Activated CD4-positive, alpha-beta T cell treated with anti-CD3 and anti-CD28 coated beads, Interleukin-2, amount 10 ng/mL, durations not matched to agents 7 days and 5 days (primary cell): ENCODE data around the gene GNAQ. TPM values are rescaled to one million over a fixed set of nuclear protein-coding genes. Genes with fewer than 3 reads are reported as not detected.
"Not testable (repeated sequence)": the region's sequence is repeated elsewhere in the genome, so short reads cannot be mapped to it uniquely, and the experiment has no call there.

ENCODE experiments used
- CTCF ChIA-PET: fragments of 350-600 bp; sonication (Branson Sonifier 250); formaldehyde crosslinking; loops from one replicate; lab custom pipeline; 2021; ENCODE audit warnings: antibody characterized with exemption; lab: Charles Lee
- POLR2A ChIA-PET: fragments of 350-600 bp; sonication (Branson Sonifier 250); formaldehyde crosslinking; loops from one replicate; lab custom pipeline; 2021; ENCODE audit warnings: antibody characterized with exemption; lab: Charles Lee
- DNase-seq: peaks from one replicate; pipeline ENCODE4 v3.0.0-alpha.2; 2020
- H3K27ac Mint-ChIP-seq: one replicate; pipeline ENCODE4 v1.8.0; 2021; ENCODE audit warnings: mild to moderate bottlenecking, moderate library complexity, mixed read lengths
- H3K27me3 Mint-ChIP-seq: one replicate; pipeline ENCODE4 v1.8.0; 2021; ENCODE audit warnings: mixed read lengths
- H3K36me3 Mint-ChIP-seq: one replicate; pipeline ENCODE4 v1.8.0; 2021; ENCODE audit warnings: low read depth, mixed read lengths
- H3K4me1 Mint-ChIP-seq: one replicate; pipeline ENCODE4 v1.8.0; 2021; ENCODE audit warnings: mixed read lengths
- H3K4me3 Mint-ChIP-seq: one replicate; pipeline ENCODE4 v1.8.0; 2021; ENCODE audit warnings: mild to moderate bottlenecking, moderate library complexity, mixed read lengths
- H3K9me3 Mint-ChIP-seq: one replicate; pipeline ENCODE4 v1.8.0; 2021; ENCODE audit warnings: mixed read lengths
- total RNA-seq, 2 experiments: library from RNA; stranded (reverse); gene quantifications; one replicate each; pipeline ENCODE4 v1.2.3, GENCODE V29; 2021

Gene GNAQ
- total RNA-seq, 2 experiments from 2014 or later, result 28.1 to 31.8 TPM

- Mint-ChIP-seq H3K9me3 (peaks cover 21% of the 10 kb centered on the region), H3K27me3 (no peaks in the 10 kb centered on the region), H3K36me3 (peaks cover 40% of the 10 kb centered on the region), H3K4me3 (no peak overlapping the region), H3K27ac (no peak overlapping the region), H3K4me1 (peaks cover 7% of the 10 kb centered on the region)
- POLR2A ChIA-PET, result no interaction called here
- CTCF ChIA-PET, result interaction anchor here (0.7 to 1.7 kb wide), 4 partner anchors 9 to 24 kb away, joined by 3 to 5 read pairs (median 4); no protein-coding TSS in a partner anchor
- no peak for DNase-seq
Observed at GRCh38 chr9:77865385-77866047, 166.1 kb downstream of the GNAQ start.

DNA sequence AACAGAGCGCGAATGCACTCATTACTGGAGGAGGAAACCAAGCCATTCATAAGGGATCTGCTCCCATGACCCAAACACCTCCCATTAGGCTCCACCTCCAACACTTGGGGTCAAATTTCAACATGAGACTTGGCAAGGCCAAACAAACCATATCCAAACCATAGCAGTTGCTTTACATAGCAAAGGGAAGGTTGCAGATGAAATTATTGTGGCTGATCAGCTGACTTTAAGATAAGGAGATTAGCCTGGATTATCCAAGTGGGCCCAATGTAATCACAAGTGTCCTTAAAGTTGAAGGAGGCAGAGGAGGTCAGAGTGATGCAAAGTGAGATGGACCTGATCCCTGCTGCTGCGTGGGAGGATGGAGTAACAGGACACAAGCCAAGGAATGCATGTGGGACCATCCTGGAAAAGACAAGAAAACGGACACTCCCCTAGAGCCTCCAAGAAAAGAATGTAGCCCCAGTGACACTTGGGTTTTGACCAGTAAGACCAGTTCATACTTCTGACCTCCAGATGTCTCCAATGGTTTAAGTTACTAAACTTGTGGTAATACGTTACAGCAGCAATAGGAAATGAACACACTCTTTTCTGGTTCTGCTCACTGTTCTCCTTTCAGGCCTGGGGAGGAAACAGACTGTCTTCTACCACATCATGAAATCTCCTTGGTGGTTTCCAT is 167.3 kb downstream of the GNAQ start:
- H3K4me3 Mint-ChIP-seq, result no peak overlapping the region
- CTCF ChIA-PET, result interaction anchor here (0.7 to 1.7 kb wide), 2 partner anchors 7 to 23 kb away, joined by 3 to 5 read pairs; no protein-coding TSS in a partner anchor
- peaks cover 21% of the 10 kb centered on the region for H3K9me3 Mint-ChIP-seq
- no peaks in the 10 kb centered on the region for H3K27me3 Mint-ChIP-seq
- peaks cover 7% of the 10 kb centered on the region for H3K4me1 Mint-ChIP-seq
- POLR2A ChIA-PET, result no interaction called here
- H3K27ac Mint-ChIP-seq, result no peak overlapping the region
- H3K36me3 Mint-ChIP-seq, result peaks cover 40% of the 10 kb centered on the region
- no peak for DNase-seq

- H3K4me3 Mint-ChIP-seq, H3K27ac Mint-ChIP-seq, POLR2A ChIA-PET, H3K4me1 Mint-ChIP-seq, H3K27me3 Mint-ChIP-seq, DNase-seq, CTCF ChIA-PET: not testable (repeated sequence)
- H3K36me3 Mint-ChIP-seq, result peaks cover 43% of the 10 kb centered on the region
- peaks cover 21% of the 10 kb centered on the region for H3K9me3 Mint-ChIP-seq
Observed at GRCh38 chr9:77863638-77864037, 168.0 kb downstream of the GNAQ start.

DNA sequence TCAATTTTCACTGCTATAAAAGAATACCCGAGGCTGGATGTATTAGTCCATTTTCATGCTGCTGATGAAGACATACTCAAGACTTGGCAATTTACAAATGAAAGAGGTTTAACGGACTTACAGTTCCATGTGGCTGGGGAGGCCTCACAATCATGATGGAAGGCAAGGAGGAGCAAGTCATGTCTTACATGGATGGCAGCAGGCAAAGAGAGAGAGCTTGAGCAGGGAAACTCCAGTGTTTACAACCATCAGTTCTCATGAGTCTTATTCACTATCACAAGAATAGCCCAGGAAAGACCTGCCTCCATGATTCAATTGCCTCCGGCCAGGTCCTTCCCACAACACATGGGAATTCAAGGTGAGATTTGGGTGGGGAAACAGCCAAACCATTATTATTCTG is 170.7 kb downstream of the GNAQ start:
- H3K27me3 Mint-ChIP-seq, POLR2A ChIA-PET, H3K27ac Mint-ChIP-seq, H3K4me3 Mint-ChIP-seq, H3K4me1 Mint-ChIP-seq, DNase-seq: not testable (repeated sequence)
- Mint-ChIP-seq H3K9me3 (peaks cover 21% of the 10 kb centered on the region), H3K36me3 (peaks cover 43% of the 10 kb centered on the region)
- CTCF ChIA-PET, result interaction anchor here (0.9 kb wide), 1 partner anchor 31 kb away, joined by 3 read pairs; no protein-coding TSS in a partner anchor

GRCh38 chr9:77857513-77858259 is 173.9 kb downstream of the GNAQ start:
- ChIA-PET POLR2A (no interaction called here), CTCF (interaction anchor here (1.0 to 1.2 kb wide), 2 partner anchors 8 kb away, joined by 3 to 5 read pairs; no protein-coding TSS in a partner anchor)
- no peaks in the 10 kb centered on the region for H3K27me3 Mint-ChIP-seq
- H3K9me3 Mint-ChIP-seq, result peaks cover 5% of the 10 kb centered on the region
- H3K36me3 Mint-ChIP-seq, result peaks cover 14% of the 10 kb centered on the region
- DNase-seq, result no peak
- no peak overlapping the region for H3K4me3 Mint-ChIP-seq
- peaks cover 9% of the 10 kb centered on the region for H3K4me1 Mint-ChIP-seq
- no peak overlapping the region for H3K27ac Mint-ChIP-seq

DNA sequence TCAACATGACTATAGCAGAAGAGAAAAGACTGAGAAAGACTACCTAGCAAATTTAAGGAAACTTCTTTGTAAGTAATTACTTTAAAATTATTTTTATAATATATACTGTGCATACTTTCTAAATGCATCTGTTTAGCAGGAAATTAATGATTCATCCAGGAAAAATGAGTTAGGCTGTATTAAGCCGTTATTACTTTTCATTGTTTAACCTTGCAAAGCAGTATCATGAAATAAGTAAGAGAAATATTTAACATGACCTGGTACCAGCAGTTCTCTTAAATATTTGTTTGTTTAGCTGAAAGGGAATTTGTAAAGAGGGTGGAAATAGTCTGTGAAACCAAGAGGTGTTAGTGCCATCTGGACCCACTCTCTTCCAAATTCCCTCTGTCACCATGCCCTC is 175.0 kb downstream of the GNAQ start:
- DNase-seq, result no peak
- CTCF ChIA-PET, result interaction anchor here (1.0 to 1.2 kb wide), 2 partner anchors 9 to 71 kb away, joined by 3 to 5 read pairs; no protein-coding TSS in a partner anchor
- Mint-ChIP-seq H3K4me3 (no peak overlapping the region), H3K27me3 (no peaks in the 10 kb centered on the region), H3K36me3 (peaks cover 10% of the 10 kb centered on the region), H3K4me1 (peaks cover 9% of the 10 kb centered on the region), H3K27ac (no peak overlapping the region), H3K9me3 (peaks cover 5% of the 10 kb centered on the region)
- POLR2A ChIA-PET, result no interaction called here

DNA sequence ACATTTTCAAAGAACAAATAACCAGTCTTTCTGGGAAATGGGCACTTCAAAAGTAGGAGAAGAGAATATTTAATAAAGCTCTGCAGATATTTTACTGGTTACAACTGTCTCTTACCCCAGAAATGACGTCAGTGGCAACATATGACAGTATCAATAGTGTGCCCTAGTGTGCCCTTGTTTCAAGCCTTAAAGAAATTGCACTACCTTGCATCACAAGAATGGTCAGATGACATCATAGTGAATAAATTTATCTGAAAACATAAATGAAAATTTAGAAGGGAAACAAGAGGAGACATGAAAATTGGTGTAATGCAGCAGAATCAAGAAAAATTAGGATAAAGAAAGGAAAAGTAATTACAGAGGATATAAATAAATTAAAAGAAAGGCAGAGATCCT is 176.7 kb downstream of the GNAQ start:
- ChIA-PET POLR2A (no interaction called here), CTCF (interaction anchor here (1.1 kb wide), 1 partner anchor 10 kb away, joined by 3 read pairs; no protein-coding TSS in a partner anchor)
- no peak for DNase-seq
- no peaks in the 10 kb centered on the region for H3K9me3 Mint-ChIP-seq
- no peak overlapping the region for H3K27ac Mint-ChIP-seq
- H3K4me3 Mint-ChIP-seq, result no peak overlapping the region
- no peaks in the 10 kb centered on the region for H3K27me3 Mint-ChIP-seq
- peaks cover 9% of the 10 kb centered on the region for H3K4me1 Mint-ChIP-seq
- peaks cover 3% of the 10 kb centered on the region for H3K36me3 Mint-ChIP-seq

DNA sequence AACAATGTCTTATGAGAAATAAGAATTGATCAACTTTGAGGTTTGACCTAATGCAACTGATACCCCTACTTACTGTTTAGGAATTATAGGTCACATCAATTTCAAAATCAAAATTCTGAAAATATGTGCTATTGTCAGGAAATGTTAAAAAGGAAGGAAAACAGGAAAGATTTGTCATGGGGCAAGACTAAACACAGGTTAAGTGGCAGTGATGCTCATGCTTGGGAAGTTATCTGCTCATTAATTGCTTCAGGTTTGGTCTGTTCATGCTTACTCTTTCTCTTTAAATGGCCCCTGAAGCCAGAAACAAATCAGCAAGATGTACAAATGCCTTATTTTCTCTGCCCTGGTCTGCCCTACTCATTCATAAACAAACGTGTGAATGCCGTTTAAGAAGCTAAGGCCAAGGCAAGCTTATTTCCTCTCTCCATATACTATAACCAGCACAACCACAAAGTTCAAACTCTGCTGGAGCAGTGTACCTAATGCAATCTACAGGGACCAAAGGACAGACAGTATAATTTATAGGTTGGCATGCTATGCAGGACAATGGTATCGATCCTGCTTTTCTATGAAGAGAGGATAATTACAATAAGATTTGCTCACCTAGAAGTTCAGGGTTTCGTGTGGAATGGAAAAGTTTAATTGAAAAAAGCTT is 177.2 kb downstream of the GNAQ start:
- Mint-ChIP-seq H3K4me1 (peaks cover 9% of the 10 kb centered on the region), H3K9me3 (no peaks in the 10 kb centered on the region), H3K36me3 (peaks cover 3% of the 10 kb centered on the region), H3K4me3 (no peak overlapping the region), H3K27ac (no peak overlapping the region), H3K27me3 (no peaks in the 10 kb centered on the region)
- DNase-seq, result no peak
- ChIA-PET POLR2A (no interaction called here), CTCF (no interaction called here)

GRCh38 chr9:77853716-77854115 is 177.9 kb downstream of the GNAQ start:
- Mint-ChIP-seq H3K4me3 (no peak overlapping the region), H3K27ac (no peak overlapping the region), H3K9me3 (no peaks in the 10 kb centered on the region), H3K36me3 (no peaks in the 10 kb centered on the region), H3K4me1 (peaks cover 9% of the 10 kb centered on the region), H3K27me3 (no peaks in the 10 kb centered on the region)
- DNase-seq, result no peak
- CTCF ChIA-PET, result no interaction called here
- POLR2A ChIA-PET, result no interaction called here

GRCh38 chr9:77851882-77852595 is 179.6 kb downstream of the GNAQ start:
- Mint-ChIP-seq H3K4me3 (no peak overlapping the region), H3K9me3 (no peaks in the 10 kb centered on the region), H3K4me1 (peaks cover 23% of the 10 kb centered on the region), H3K27ac (no peak overlapping the region), H3K27me3 (no peaks in the 10 kb centered on the region), H3K36me3 (no peaks in the 10 kb centered on the region)
- POLR2A ChIA-PET, result no interaction called here
- CTCF ChIA-PET, result interaction anchor here (0.6 kb wide), 1 partner anchor 294 kb away, joined by 4 read pairs; no protein-coding TSS in a partner anchor
- DNase-seq, result no peak

DNA sequence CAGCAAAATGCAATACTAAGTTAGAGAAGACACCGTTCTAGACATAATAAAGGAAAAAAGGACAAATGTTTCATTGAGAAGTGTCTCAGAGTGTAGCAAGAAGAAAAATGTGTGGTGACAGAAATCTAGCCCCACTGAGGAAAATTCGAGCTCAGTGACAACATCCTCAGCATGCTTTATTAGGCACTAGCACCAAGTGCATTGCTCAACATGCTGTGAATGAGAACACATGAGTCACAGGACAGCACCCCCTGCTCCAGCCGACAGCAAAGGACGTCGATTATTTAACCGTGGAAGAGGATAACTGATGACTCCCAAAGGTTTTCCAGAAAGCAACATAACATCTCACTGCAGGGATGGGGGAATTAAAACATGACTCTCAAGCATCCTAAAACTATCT is 182.7 kb downstream of the GNAQ start:
- ChIA-PET POLR2A (no interaction called here), CTCF (interaction anchor here (0.8 kb wide), 1 partner anchor 9 kb away, joined by 3 read pairs; no protein-coding TSS in a partner anchor)
- H3K4me3 Mint-ChIP-seq, result no peak overlapping the region
- H3K27me3 Mint-ChIP-seq, result no peaks in the 10 kb centered on the region
- H3K4me1 Mint-ChIP-seq, result peaks cover 20% of the 10 kb centered on the region
- H3K36me3 Mint-ChIP-seq, result no peaks in the 10 kb centered on the region
- no peak overlapping the region for H3K27ac Mint-ChIP-seq
- DNase-seq, result no peak
- H3K9me3 Mint-ChIP-seq, result no peaks in the 10 kb centered on the region

DNA sequence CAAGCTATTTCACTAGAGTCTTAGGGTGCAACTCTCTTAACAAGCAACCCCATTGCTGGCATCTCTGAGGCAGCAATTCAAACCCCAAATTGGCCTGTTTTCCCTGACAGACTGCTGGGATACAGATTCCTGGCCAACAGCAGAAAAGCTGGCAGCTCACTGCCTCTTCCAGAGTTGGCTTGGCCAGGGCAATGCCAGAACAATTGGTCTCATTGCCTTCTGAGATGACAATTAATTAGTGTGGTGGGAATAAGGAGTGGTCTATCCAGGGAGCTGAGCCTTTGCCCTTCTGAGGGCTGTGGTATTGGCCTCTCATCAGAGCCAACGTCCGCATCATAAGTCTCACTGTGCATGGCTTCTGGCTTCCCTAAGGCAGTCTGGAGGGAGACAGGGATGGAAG is 183.2 kb downstream of the GNAQ start:
- no peaks in the 10 kb centered on the region for H3K27me3 Mint-ChIP-seq
- ChIA-PET POLR2A (no interaction called here), CTCF (interaction anchor here (0.5 to 1.1 kb wide), 2 partner anchors 47 to 391 kb away, joined by 3 read pairs; no protein-coding TSS in a partner anchor)
- no peak overlapping the region for H3K4me3 Mint-ChIP-seq
- no peaks in the 10 kb centered on the region for H3K9me3 Mint-ChIP-seq
- H3K27ac Mint-ChIP-seq, result no peak overlapping the region
- H3K36me3 Mint-ChIP-seq, result no peaks in the 10 kb centered on the region
- no peak for DNase-seq
- peaks cover 20% of the 10 kb centered on the region for H3K4me1 Mint-ChIP-seq
